Neural cell (in vitro differentiated cells): ENCODE results near the gene ACTN4. TPM values are rescaled to one million over a fixed set of nuclear protein-coding genes. Genes with fewer than 3 reads are reported as not detected.

ENCODE experiments used
- H2AFZ ChIP-seq: fragments of 200-600, 300-800 bp; sonication (generic), shearing (Covaris generic); 2 replicates; pipeline ENCODE4 v1.6.0; 2014; ENCODE audit warnings: low read depth, mild to moderate bottlenecking, antibody characterized with exemption, low read length, moderate library complexity
- H3F3A ChIP-seq: fragments of 200-600 bp; shearing (Covaris generic); 2 replicates; pipeline ENCODE4 v1.6.1; 2016; ENCODE audit warnings: mild to moderate bottlenecking, moderate library complexity, mixed read lengths, antibody characterized with exemption, low read length; ENCODE audit not compliant: insufficient read depth, poor library complexity, severe bottlenecking
- H3K27ac ChIP-seq: fragments of 200-600, 300-800 bp; sonication (generic), shearing (Covaris generic); 2 replicates; pipeline ENCODE4 v1.5.1; 2014; ENCODE audit warnings: mild to moderate bottlenecking, low read length, moderate library complexity
- H3K27me3 ChIP-seq: fragments of 300-800, 200-600 bp; sonication (generic), shearing (Covaris generic); 2 replicates; pipeline ENCODE4 v1.6.0; 2014; ENCODE audit warnings: mild to moderate bottlenecking, low read depth, low read length, moderate library complexity; ENCODE audit not compliant: insufficient read depth
- H3K36me3 ChIP-seq: fragments of 300-800, 200-600 bp; sonication (generic), shearing (Covaris generic); 2 replicates; pipeline ENCODE4 v1.5.1; 2014; ENCODE audit warnings: mild to moderate bottlenecking, antibody characterized with exemption, low read length, moderate library complexity; ENCODE audit not compliant: insufficient read depth
- H3K4me2 ChIP-seq: fragments of 300-800, 200-600 bp; sonication (generic), shearing (Covaris generic); 2 replicates; pipeline ENCODE4 v1.6.0; 2014; ENCODE audit warnings: mild to moderate bottlenecking, low read length
- H3K4me3 ChIP-seq: fragments of 300-800, 200-600 bp; sonication (generic), shearing (Covaris generic); 2 replicates; pipeline ENCODE4 v1.5.1; 2014; ENCODE audit warnings: mild to moderate bottlenecking, low read length, moderate library complexity
- H3K79me2 ChIP-seq: fragments of 200-600 bp; shearing (Covaris generic); replicated peaks from 2 replicates; pipeline ENCODE4 v1.6.0; 2014; ENCODE audit warnings: mild to moderate bottlenecking, low read length, moderate library complexity; ENCODE audit not compliant: insufficient read depth
- H3K9ac ChIP-seq: fragments of 300-800, 200-600 bp; sonication (generic), shearing (Covaris generic); 2 replicates; pipeline ENCODE4 v1.6.1; 2016; ENCODE audit warnings: mild to moderate bottlenecking, low read length, mixed read lengths
- H3K9me2 ChIP-seq: fragments of 200-600 bp; shearing (Covaris generic); 2 replicates; pipeline ENCODE4 v1.6.1; 2016; ENCODE audit warnings: mild to moderate bottlenecking, low read length, mixed read lengths; ENCODE audit not compliant: insufficient read depth
- H3K9me3 ChIP-seq: fragments of 200-600, 300-800 bp; sonication (generic), shearing (Covaris generic); 2 replicates; pipeline ENCODE4 v1.6.1; 2016; ENCODE audit warnings: mild to moderate bottlenecking, mixed run types, low read length, moderate library complexity, mixed read lengths
- H4K20me1 ChIP-seq: fragments of 200-600 bp; shearing (Covaris generic); 2 replicates; pipeline ENCODE4 v1.6.1; 2016; ENCODE audit warnings: mild to moderate bottlenecking, mixed run types; ENCODE audit not compliant: insufficient read depth
- CTCF ChIP-seq: fragments of 450-650 bp; IDR thresholded peaks from 2 replicates; pipeline ENCODE4 v1.5.1; 2014; ENCODE audit warnings: antibody characterized with exemption, mild to moderate bottlenecking, moderate library complexity; ENCODE audit not compliant: poor library complexity, severe bottlenecking
- EP300 ChIP-seq: fragments of 450-650 bp; conservative IDR thresholded peaks from 2 replicates; pipeline ENCODE4 v1.6.1; 2014; ENCODE audit warnings: antibody characterized with exemption, mild to moderate bottlenecking, moderate library complexity; ENCODE audit not compliant: poor library complexity, severe bottlenecking
- EZH2 ChIP-seq: fragments of 200-600, 300-800 bp; shearing (Covaris generic), sonication (generic); IDR thresholded peaks from 2 replicates; pipeline ENCODE4 v1.6.1; 2014; ENCODE audit warnings: antibody characterized with exemption, low read length, borderline replicate concordance, mild to moderate bottlenecking; ENCODE audit not compliant: insufficient read depth, poor library complexity, severe bottlenecking
- POLR2AphosphoS5 ChIP-seq: IDR thresholded peaks from 2 replicates; pipeline ENCODE4 v1.6.1; 2012
- RAD21 ChIP-seq: fragments of 450-650 bp; conservative IDR thresholded peaks from 2 replicates; pipeline ENCODE4 v1.6.1; 2014; ENCODE audit warnings: antibody characterized with exemption, mild to moderate bottlenecking, moderate library complexity
- REST ChIP-seq: IDR thresholded peaks from 2 replicates; pipeline ENCODE4 v1.6.1; 2012; ENCODE audit warnings: borderline replicate concordance
- SMC3 ChIP-seq: fragments of 450-650 bp; conservative IDR thresholded peaks from 2 replicates; pipeline ENCODE4 v1.6.1; 2014; ENCODE audit warnings: antibody characterized with exemption, mild to moderate bottlenecking, moderate library complexity; ENCODE audit not compliant: poor library complexity
- TAF1 ChIP-seq: IDR thresholded peaks from 2 replicates; pipeline ENCODE4 v1.6.1; 2012; ENCODE audit warnings: low read depth
- polyA plus RNA-seq: library from polyadenylated mRNA; depleted of rRNA; stranded (reverse); fragments of >200 nt; gene quantifications from 2 replicates; pipeline ENCODE4 v1.2.3, GENCODE V29; 2014

Gene ACTN4
- polyA plus RNA-seq, 1 donor from 2014 or later = 54.0 TPM

GRCh38 chr19:38737921-38738737, 90.7 kb downstream of the ACTN4 start:
- Histone ChIP-seq H3K27me3 (peaks cover 12% of the 10 kb centered on the region), H3K27ac (no peak overlapping the region), H3K36me3 (no peaks in the 10 kb centered on the region), H3F3A (no peaks in the 10 kb centered on the region), H3K9me3 (no peaks in the 10 kb centered on the region), H2AFZ (no peak overlapping the region), H3K4me3 (no peak overlapping the region), H4K20me1 (no peaks in the 10 kb centered on the region), H3K9ac (no peak overlapping the region), H3K9me2 (no peaks in the 10 kb centered on the region), H3K4me2 (no peak overlapping the region), H3K79me2 (no peaks in the 10 kb centered on the region)
- no peak for TF ChIP-seq TAF1
- no peak for TF ChIP-seq RAD21
- TF ChIP-seq CTCF = no peak
- no peak for TF ChIP-seq POLR2AphosphoS5
- TF ChIP-seq EZH2 = no peak
- no peak for TF ChIP-seq SMC3

GRCh38 chr19:38739440-38740256, 92.2 kb downstream of the ACTN4 start:
- Histone ChIP-seq H3K9me3 (no peaks in the 10 kb centered on the region), H4K20me1 (no peaks in the 10 kb centered on the region), H3K27ac (no peak overlapping the region), H3K4me3 (no peak overlapping the region), H3K27me3 (peaks cover 12% of the 10 kb centered on the region), H2AFZ (no peak overlapping the region), H3K4me2 (no peak overlapping the region), H3F3A (no peaks in the 10 kb centered on the region), H3K79me2 (no peaks in the 10 kb centered on the region), H3K9me2 (no peaks in the 10 kb centered on the region), H3K36me3 (no peaks in the 10 kb centered on the region), H3K9ac (no peak overlapping the region)
- TF ChIP-seq CTCF (no peak), EP300 (no peak), POLR2AphosphoS5 (no peak), REST (no peak)
